ENCODE measurements around the gene LMO1. TPM values are rescaled to one million over a fixed set of nuclear protein-coding genes. Genes with fewer than 3 reads are reported as not detected.

LMO1 gene
- total RNA-seq, 2 donors from 2014 or later, result not detected

- no peaks in the 10 kb centered on the region for H3K36me3 ChIP-seq
- peak in 1 of 2 donors; percentile 52 for TF ChIP-seq CTCF (IDR thresholded peaks at IDR 0.05)
Measured at GRCh38 chr11:8247312-8247711, 16.4 kb downstream of the LMO1 start.

GRCh38 chr11:8243458-8243857, 20.2 kb downstream of the LMO1 start:
- Histone ChIP-seq H3K9me3 (no peaks in the 10 kb centered on the region), H3K36me3 (no peaks in the 10 kb centered on the region)
- TF ChIP-seq CTCF (IDR thresholded peaks at IDR 0.05), result no peak

More at GRCh38 chr11:8247312-8247711, 16.4 kb downstream of the LMO1 start:
- Histone ChIP-seq H3K4me3 (no peak overlapping the region), H3K9me3 (no peaks in the 10 kb centered on the region), H3K4me1 (no peaks in the 10 kb centered on the region), H3K27ac (no peak overlapping the region), H3K27me3 (no peaks in the 10 kb centered on the region)
- DNase-seq (ENCODE audit: low spot score), result no peak

GRCh38 chr11:8242499-8243280, 21.0 kb downstream of the LMO1 start:
- no peaks in the 10 kb centered on the region for H3K36me3 ChIP-seq
- no peak for TF ChIP-seq CTCF (IDR thresholded peaks at IDR 0.05)

More at GRCh38 chr11:8243458-8243857, 20.2 kb downstream of the LMO1 start:
- no peak for DNase-seq (ENCODE audit: low spot score)
- no peak overlapping the region for H3K4me3 ChIP-seq
- no peak overlapping the region for H3K27ac ChIP-seq
- no peaks in the 10 kb centered on the region for H3K4me1 ChIP-seq
- no peaks in the 10 kb centered on the region for H3K27me3 ChIP-seq

GRCh38 chr11:8242118-8242475, 21.6 kb downstream of the LMO1 start:
- Histone ChIP-seq H3K9me3 (no peaks in the 10 kb centered on the region), H3K4me1 (no peaks in the 10 kb centered on the region), H3K27ac (no peak overlapping the region), H3K4me3 (no peak overlapping the region), H3K27me3 (no peaks in the 10 kb centered on the region), H3K36me3 (no peaks in the 10 kb centered on the region)
- DNase-seq (ENCODE audit: low spot score), result no peak
- no peak for TF ChIP-seq CTCF (IDR thresholded peaks at IDR 0.05)

More at GRCh38 chr11:8242499-8243280, 21.0 kb downstream of the LMO1 start:
- Histone ChIP-seq H3K4me3 (no peak overlapping the region), H3K27me3 (no peaks in the 10 kb centered on the region), H3K9me3 (no peaks in the 10 kb centered on the region), H3K27ac (no peak overlapping the region), H3K4me1 (no peaks in the 10 kb centered on the region)
- DNase-seq (ENCODE audit: low spot score), result no peak

- Histone ChIP-seq H3K36me3 (no peaks in the 10 kb centered on the region), H3K4me3 (no peak overlapping the region), H3K9me3 (no peaks in the 10 kb centered on the region), H3K4me1 (no peaks in the 10 kb centered on the region), H3K27me3 (no peaks in the 10 kb centered on the region), H3K27ac (no peak overlapping the region)
- TF ChIP-seq CTCF (IDR thresholded peaks at IDR 0.05), result no peak
- DNase-seq (ENCODE audit: low spot score), result no peak
Measured at GRCh38 chr11:8241373-8242117, 22.1 kb downstream of the LMO1 start.
